GM06990 (cell line): ENCODE data around the gene FOXK1.

Source experiments
- DNase-seq: peaks from one replicate; pipeline ENCODE4 v3.0.0-alpha.2; 2011; ENCODE audit not compliant: insufficient read length; ENCODE audit errors: extremely low read depth
- H3K27me3 ChIP-seq: replicated peaks from 2 replicates; pipeline ENCODE4 v1.6.0; 2011; ENCODE audit warnings: low read length; ENCODE audit not compliant: control insufficient read depth, insufficient read depth
- H3K36me3 ChIP-seq: 2 replicates; pipeline ENCODE4 v1.5.1; 2011; ENCODE audit warnings: low read length; ENCODE audit not compliant: control insufficient read depth, insufficient read depth
- H3K4me3 ChIP-seq: replicated peaks from 2 replicates; pipeline ENCODE4 v1.5.1; 2011; ENCODE audit warnings: low read depth, mild to moderate bottlenecking, control low read depth, low read length
- TF ChIP-seq, protein P1 (sequence below): IDR thresholded peaks from 2 replicates; pipeline ENCODE4 v1.5.1; 2011; ENCODE audit warnings: low read length, control low read depth, mild to moderate bottlenecking, inconsistent platforms; ENCODE audit not compliant: insufficient read depth, poor library complexity, severe bottlenecking

FOXK1 gene

DNA sequence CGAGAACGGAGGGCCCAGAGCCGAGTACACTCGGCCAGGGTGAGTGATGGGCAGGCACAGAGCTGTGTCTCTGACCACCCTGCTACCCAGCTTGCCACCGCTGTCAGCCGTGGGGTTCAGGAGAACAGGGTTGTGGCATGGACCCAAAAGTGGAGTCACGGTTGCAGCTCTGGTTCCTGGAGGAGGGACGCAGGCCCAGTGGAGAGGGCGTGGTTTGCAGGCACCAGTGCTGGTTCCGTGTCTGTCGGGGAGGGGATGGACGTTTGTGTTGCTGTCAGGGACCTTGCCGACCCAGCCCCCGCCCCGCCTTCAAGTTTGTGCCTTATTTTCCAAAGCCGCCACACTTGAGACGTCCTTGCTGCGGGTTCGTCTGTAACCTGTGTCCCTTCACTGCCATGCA, 48.2 kb downstream of the FOXK1 start:
- Histone ChIP-seq H3K4me3 (no peak overlapping the region), H3K36me3 (no peaks in the 10 kb centered on the region; the same call in none of the 2 replicates), H3K27me3 (no peaks in the 10 kb centered on the region)
- no peak for DNase-seq
- TF ChIP-seq, protein P1, sequence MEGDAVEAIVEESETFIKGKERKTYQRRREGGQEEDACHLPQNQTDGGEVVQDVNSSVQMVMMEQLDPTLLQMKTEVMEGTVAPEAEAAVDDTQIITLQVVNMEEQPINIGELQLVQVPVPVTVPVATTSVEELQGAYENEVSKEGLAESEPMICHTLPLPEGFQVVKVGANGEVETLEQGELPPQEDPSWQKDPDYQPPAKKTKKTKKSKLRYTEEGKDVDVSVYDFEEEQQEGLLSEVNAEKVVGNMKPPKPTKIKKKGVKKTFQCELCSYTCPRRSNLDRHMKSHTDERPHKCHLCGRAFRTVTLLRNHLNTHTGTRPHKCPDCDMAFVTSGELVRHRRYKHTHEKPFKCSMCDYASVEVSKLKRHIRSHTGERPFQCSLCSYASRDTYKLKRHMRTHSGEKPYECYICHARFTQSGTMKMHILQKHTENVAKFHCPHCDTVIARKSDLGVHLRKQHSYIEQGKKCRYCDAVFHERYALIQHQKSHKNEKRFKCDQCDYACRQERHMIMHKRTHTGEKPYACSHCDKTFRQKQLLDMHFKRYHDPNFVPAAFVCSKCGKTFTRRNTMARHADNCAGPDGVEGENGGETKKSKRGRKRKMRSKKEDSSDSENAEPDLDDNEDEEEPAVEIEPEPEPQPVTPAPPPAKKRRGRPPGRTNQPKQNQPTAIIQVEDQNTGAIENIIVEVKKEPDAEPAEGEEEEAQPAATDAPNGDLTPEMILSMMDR, result no peak

- TF ChIP-seq, protein P1, result no peak
- Histone ChIP-seq H3K4me3 (no peak overlapping the region), H3K36me3 (no peaks in the 10 kb centered on the region; the same call in none of the 2 replicates), H3K27me3 (no peaks in the 10 kb centered on the region)
- no peak for DNase-seq
Observed at GRCh38 chr7:4730971-4731370, 48.9 kb downstream of the FOXK1 start.

DNA sequence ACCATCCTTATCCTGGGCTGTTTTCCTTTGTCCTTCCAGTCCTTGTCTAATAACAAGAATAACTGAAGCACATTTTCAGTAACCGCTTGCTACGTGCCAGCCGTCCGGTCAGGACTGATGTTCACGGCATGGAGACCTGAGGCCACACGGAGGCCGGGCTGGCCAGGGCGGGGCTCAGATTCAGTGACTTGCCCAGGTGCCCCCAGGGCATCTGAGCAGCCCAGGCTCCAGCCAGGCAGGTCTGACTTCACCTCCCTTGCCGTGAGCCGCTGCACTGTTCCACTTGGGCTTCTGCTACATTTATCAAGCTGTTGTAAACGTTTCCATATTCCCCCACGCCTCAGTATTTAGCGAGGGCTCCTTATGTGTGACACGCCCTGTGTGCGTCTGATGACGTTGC, 49.7 kb downstream of the FOXK1 start:
- peaks cover under 1% of the 10 kb centered on the region for H3K36me3 ChIP-seq
- TF ChIP-seq, protein P1, result no peak
- no peak for DNase-seq
- H3K4me3 ChIP-seq, result no peak overlapping the region
- no peaks in the 10 kb centered on the region for H3K27me3 ChIP-seq

DNA sequence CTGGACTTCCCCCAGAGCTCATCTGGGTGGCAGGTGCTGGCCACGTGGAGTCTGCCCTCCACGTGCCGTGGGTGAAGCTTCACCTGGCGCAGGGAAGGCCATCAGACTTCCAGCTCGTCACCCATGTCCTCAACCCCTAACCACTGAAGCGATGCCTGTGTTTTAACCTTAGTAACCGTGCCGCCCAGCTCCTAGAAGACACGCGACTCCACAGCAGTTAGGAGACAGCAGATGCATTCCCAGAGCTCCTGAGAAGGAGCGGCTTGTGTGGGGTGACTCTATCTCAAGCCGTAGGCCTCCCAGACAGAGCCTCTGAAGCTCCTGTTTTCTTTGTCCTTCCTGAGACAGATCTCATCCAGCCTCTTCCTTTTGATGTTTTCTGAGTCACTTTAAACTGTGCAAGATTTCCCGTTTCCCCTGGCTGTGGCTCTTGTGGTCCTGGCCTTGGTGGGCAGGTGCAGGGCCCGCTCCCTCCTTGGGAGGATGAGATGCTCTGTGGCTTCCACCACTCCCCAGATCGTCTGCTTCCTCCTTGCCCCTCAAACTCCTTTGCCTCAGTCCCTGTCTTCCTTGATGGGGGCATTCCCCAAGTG, 51.9 kb downstream of the FOXK1 start:
- TF ChIP-seq, protein P1, result no peak
- DNase-seq, result no peak
- no peaks in the 10 kb centered on the region for H3K27me3 ChIP-seq
- H3K4me3 ChIP-seq, result no peak overlapping the region
- H3K36me3 ChIP-seq, result peaks cover 1% of the 10 kb centered on the region

DNA sequence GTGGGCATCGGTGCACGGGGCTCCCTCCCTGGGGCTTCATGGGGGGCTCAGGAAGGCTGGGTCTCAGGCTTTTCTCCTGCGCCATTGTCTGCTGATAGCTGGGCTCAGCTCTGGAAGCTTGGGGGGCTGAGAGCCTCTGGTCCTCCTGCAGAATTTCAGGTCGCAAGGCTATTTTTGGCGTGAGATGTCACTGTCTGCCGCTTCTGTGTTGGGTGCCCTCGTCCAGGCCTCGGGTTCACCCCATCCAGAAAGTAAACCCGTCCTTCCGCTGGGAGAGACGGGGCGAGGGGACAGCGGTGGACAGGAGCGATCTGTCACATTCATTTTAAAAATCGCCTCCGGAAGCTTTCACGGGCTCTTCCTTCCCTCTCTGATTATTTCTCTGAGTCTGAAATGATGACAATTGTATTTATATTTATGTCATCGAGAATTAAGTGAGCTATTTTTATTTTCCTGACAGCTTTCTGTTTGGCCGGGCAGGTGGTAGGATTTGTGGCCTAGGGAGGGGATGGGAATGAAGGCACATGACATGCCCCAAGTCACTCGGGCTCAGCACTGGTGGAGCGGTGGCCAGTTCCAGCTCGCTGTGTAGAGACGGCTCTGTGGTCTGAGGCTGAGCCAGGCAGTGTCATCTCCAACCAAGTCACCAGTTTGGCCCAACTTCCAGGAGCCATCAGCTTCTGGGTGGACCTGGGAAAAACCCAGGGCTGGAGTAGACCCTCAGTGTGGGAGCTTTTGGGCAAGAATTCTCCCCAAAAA, 52.7 kb downstream of the FOXK1 start:
- Histone ChIP-seq H3K4me3 (no peak overlapping the region), H3K36me3 (peaks cover 1% of the 10 kb centered on the region), H3K27me3 (no peaks in the 10 kb centered on the region)
- TF ChIP-seq, protein P1, result no peak
- no peak for DNase-seq
